HG02938 (cell line): Measurements from ENCODE around the gene NEK3.
"Not testable (repeated sequence)": the region's sequence is repeated elsewhere in the genome, so short reads cannot be mapped to it uniquely, and the experiment has no call there.

Experiments used
- ATAC-seq: cut with Tn5 transposase; IDR thresholded peaks from one replicate; pipeline ENCODE4 v1.9.1; 2021; ENCODE audit warnings: mild to moderate bottlenecking, moderate library complexity; ENCODE audit not compliant: unreplicated experiment

Gene NEK3

DNA sequence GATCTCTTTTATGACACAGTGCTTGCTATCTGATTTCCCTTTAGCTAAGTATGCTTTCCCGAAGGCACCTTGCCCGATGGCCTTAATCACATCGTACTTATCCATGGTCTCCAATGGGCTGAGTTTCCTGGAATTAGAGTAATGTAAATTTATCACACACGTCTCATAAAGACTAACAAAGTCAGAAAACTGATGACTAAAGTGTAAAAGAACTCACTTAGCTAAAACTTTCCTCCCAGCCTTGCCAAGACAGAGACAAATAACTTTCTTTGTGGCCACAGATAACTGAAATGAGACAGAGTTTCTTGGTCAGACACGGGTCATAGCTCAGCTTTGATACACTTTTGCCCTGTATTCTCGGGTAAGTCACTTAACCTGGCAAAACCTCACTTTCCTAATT, 32.0 kb downstream of the NEK3 start:
- no peak for ATAC-seq

DNA sequence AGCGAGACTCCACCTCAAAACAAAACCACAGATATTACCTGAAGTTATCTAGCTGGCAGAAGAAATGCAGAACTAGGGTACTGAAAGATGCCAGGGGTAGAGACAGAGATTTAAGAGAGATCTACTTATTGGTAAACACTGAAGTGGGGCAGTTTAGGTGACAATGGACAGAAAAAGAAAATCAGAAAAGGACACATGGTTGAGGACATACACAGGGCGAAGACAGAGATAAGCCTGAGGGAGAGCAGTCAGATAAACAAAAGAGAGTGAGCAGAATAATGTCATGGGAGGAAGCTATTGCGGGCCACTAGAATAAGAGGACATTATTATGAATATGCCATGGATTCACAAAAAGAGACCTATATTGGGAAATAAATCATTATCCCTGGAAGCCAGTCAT, 33.9 kb downstream of the NEK3 start:
- no peak for ATAC-seq

- ATAC-seq = no peak
Observed at GRCh38 chr13:52118595-52118994, 40.8 kb downstream of the NEK3 start.

GRCh38 chr13:52118095-52118494, 41.3 kb downstream of the NEK3 start:
- ATAC-seq = no peak

GRCh38 chr13:52112591-52112990, 46.8 kb downstream of the NEK3 start:
- ATAC-seq = no peak

DNA sequence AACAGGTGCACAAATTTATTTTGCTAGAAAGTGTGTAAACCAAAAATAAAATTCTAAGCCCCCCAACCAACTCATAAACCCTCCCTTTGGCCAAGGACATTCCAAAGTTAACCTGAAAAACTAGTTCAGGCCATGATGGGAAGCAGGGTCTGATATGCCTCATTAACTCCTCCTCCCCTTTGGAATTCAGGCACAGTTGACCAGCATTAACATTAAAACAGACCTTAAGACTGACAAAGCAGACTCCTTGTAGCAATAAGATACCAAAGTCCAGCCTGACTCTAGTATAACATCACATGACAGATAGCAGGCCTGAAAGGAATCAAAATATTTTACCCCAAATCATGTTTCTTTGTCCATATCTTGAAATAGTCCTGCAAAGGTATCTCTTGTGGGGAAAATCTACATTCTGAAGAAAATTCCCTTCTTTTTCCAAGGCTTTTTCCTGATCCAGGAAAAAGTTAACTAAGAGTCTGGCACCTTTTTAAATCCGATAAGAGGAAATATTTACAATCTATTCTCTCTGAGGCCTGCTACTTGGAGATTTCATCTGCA, 50.2 kb downstream of the NEK3 start:
- ATAC-seq = no peak

DNA sequence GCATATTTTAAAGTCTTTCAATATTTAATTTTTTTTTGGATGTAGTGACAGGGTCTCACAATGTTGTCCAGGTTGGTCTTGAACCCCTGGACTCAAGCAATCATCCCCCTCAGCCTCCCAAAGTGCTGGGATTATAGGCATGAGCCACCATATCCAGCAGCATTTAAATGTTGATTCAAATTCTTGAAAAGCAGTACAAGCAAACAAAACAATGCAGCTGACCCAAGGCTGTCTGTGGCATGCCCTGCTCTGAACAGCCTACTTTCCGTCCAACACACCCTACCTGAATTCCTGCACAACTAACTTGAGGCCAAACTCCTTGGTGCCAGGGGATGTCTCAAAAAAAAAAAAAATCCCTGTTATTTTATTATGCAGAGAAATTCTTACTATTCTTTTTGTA, 53.6 kb downstream of the NEK3 start:
- no peak for ATAC-seq

DNA sequence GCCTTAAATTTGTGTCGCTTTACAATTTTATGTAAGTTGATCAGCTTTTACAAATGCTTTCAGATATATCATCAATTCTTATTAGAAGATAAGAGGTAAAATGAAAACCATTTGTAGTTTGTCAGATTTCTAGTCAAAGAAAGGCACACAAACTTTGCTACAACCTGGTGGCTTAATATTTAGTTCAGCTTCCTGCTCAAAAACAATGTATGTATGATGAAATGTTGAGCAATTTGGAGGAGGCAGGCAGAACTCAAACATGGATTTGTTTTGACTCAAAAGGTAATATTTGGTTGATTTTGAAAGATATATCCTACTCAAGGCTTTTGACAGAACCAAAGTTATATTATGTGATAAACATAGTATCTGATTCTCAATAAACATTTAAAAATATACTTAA, 54.8 kb downstream of the NEK3 start:
- ATAC-seq = no peak

GRCh38 chr13:52103386-52103785, 56.0 kb downstream of the NEK3 start:
- ATAC-seq = no peak

DNA sequence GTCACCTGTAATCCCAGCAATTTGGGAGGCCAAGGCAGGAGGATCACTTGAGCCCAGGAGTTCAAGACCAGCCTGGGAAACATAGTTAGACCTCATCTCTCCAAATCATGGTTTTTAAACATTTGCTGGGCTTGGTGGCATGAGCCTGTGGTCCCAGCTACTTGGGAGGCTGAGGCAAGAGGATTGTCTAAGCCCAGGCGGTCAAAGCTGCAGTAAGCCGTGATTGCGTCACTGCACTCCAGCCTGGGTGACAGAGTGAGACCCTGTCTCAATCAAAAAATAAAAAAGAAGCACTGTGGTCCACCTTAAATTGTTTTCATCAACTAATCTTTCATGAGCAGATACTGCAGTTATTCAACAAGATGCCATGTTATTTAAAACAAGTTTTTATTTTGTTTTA, 57.0 kb downstream of the NEK3 start:
- ATAC-seq = not testable (repeated sequence)

DNA sequence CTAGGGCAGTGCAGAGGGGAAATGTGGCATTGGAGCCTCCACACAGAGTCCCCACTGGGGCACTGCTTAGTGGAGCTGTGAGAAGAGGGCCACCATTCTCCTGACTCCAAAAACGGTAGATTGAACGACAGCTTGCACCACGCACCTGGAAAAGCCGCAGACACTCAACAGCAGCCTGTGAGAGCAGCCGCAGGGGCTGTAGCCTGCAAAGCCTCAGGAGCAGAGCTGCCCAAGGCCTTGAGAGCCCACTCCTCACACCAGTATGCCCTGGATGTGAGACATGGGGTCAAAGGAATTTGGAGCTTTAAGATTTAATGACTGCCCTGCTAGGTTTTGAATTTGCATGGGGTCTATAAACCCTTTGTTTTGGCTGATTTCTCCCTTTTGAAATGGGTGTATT, 62.2 kb downstream of the NEK3 start:
- no peak for ATAC-seq

DNA sequence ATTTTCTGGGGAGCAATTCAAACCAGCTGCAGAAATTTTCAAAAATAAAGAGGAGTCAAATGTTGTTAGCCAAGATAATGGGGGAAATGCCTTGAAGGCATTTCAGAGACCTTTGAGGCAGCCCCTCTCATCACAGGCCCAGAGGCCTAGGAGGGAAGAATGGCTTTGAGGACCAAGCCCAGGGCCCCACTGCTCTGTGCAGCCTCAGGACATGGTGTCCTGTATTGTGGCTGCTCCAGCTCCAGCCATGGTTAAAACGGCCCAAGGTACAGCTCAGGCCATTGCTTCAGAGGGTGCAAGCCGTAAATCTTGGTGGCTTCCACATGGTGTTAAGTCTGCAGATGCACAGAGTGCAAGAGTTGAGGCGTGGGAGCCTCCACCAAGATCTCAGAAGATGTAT, 62.6 kb downstream of the NEK3 start:
- ATAC-seq = no peak

- ATAC-seq = no peak
Observed at GRCh38 chr13:52096062-52096461, 63.3 kb downstream of the NEK3 start.

DNA sequence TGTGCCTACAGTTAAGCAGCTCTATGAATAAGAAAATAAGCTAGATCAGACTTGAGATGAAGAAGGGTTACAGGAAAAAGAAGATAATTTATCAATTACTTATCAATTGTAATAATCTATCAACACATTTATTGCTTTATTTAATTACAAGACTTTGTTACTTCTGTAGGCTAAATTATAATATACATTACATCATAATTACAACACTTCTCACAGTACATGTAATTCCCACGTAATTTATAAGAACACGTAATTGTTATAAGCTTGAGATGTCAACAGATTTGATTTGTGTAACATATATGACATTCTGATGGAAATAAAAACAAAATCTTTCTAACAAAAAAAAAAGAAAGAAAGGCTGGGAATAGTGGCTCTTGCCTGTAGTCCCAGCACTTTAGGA, 67.3 kb downstream of the NEK3 start:
- no peak for ATAC-seq

GRCh38 chr13:52091473-52091872, 67.9 kb downstream of the NEK3 start:
- ATAC-seq = no peak

GRCh38 chr13:52085421-52085820, 74.0 kb downstream of the NEK3 start:
- ATAC-seq = no peak

GRCh38 chr13:52084981-52085380, 74.4 kb downstream of the NEK3 start:
- ATAC-seq = not testable (repeated sequence)
